MCF 10A (cell line): ENCODE measurements around the gene RALGDS. TPM values are rescaled to one million over a fixed set of nuclear protein-coding genes. Genes with fewer than 3 reads are reported as not detected.

ENCODE experiments used
- BruUV-seq: library from RNA; stranded (reverse); fragments of 400-500 nt; replicated peaks from 2 replicates; lab custom pipeline; 2021; lab: Mats Ljungman, UMichigan
- CTCF ChIA-PET: fragments of 300-600 bp; sonication (Branson Sonifier 250); formaldehyde crosslinking; extraction: SDS; loops from one replicate; lab custom pipeline; 2021; ENCODE audit warnings: antibody characterized with exemption, inconsistent platforms; lab: Yijun Ruan, JAX
- POLR2A ChIA-PET: fragments of 300-600, 350-650 bp; sonication (Branson Sonifier 250); formaldehyde crosslinking; extraction: SDS; loops from one replicate; lab custom pipeline; 2020; ENCODE audit warnings: antibody characterized with exemption, inconsistent platforms; lab: Yijun Ruan, JAX
- DNase-seq: peaks from one replicate; pipeline ENCODE4 v3.0.0-alpha.2; 2018; ENCODE audit not compliant: unreplicated experiment
- H3K27ac Mint-ChIP-seq: one replicate; pipeline ENCODE4 v1.8.0; 2022; ENCODE audit warnings: mild to moderate bottlenecking, low read depth, mixed read lengths; ENCODE audit not compliant: unreplicated experiment
- H3K27me3 Mint-ChIP-seq: one replicate; pipeline ENCODE4 v1.8.0; 2022; ENCODE audit warnings: mixed read lengths; ENCODE audit not compliant: insufficient read depth, unreplicated experiment
- H3K36me3 Mint-ChIP-seq: one replicate; pipeline ENCODE4 v1.8.0; 2022; ENCODE audit warnings: mild to moderate bottlenecking, moderate library complexity, mixed read lengths; ENCODE audit not compliant: insufficient read depth, unreplicated experiment
- H3K4me1 Mint-ChIP-seq: one replicate; pipeline ENCODE4 v1.8.0; 2022; ENCODE audit warnings: mixed read lengths; ENCODE audit not compliant: insufficient read depth, unreplicated experiment
- H3K4me3 Mint-ChIP-seq: one replicate; pipeline ENCODE4 v1.8.0; 2022; ENCODE audit warnings: mild to moderate bottlenecking, moderate library complexity, mixed read lengths; ENCODE audit not compliant: unreplicated experiment
- H3K9me3 Mint-ChIP-seq: one replicate; pipeline ENCODE4 v1.8.0; 2022; ENCODE audit warnings: mixed read lengths; ENCODE audit not compliant: unreplicated experiment
- intact Hi-C: fragments of 100-400 bp; cut with micrococcal nuclease; formaldehyde crosslinking; loops from 2 replicates; pipeline ENCODE4 v1.14.1; 2022
- total RNA-seq: library from RNA; stranded (reverse); gene quantifications from 2 replicates; pipeline ENCODE4 v1.2.3, GENCODE V29; 2022
- TF ChIP-seq, protein P1 (sequence below): fragments of 200-600 bp; IDR thresholded peaks from one replicate; pipeline ENCODE4 v1.8.0; 2022; ENCODE audit warnings: antibody characterized with exemption, mild to moderate bottlenecking; ENCODE audit not compliant: unreplicated experiment

Gene RALGDS
- total RNA-seq, 1 experiment from 2014 or later, result 14.2 TPM

DNA sequence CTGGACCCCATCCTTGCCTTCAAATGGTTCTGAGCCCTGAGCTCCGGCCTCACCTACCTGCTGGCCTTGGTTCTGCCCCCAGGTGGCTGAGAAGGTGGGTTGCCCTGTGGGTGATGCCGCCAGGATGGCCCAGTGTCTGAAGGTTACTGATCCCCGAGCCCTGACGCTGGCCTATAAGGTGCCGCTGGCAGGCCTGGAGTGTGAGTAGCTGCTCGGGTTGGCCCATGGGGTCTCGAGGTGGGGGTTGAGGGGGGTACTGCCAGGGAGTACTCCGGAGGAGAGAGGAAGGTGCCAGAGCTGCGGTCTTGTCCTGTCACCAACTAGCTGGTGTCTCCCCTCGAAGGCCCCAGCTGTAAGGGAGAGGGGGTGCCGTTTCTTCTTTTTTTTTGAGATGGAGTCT is 54.0 kb downstream of the RALGDS start:
- CTCF ChIA-PET, result interaction anchor here (0.6 to 1.6 kb wide), 7 partner anchors 9 to 115 kb away, joined by 3 to 8 read pairs (median 4); no protein-coding TSS in a partner anchor
- no peaks in the 10 kb centered on the region for H3K27me3 Mint-ChIP-seq
- no peaks in the 10 kb centered on the region for H3K36me3 Mint-ChIP-seq
- no peak for DNase-seq
- TF ChIP-seq, protein P1, sequence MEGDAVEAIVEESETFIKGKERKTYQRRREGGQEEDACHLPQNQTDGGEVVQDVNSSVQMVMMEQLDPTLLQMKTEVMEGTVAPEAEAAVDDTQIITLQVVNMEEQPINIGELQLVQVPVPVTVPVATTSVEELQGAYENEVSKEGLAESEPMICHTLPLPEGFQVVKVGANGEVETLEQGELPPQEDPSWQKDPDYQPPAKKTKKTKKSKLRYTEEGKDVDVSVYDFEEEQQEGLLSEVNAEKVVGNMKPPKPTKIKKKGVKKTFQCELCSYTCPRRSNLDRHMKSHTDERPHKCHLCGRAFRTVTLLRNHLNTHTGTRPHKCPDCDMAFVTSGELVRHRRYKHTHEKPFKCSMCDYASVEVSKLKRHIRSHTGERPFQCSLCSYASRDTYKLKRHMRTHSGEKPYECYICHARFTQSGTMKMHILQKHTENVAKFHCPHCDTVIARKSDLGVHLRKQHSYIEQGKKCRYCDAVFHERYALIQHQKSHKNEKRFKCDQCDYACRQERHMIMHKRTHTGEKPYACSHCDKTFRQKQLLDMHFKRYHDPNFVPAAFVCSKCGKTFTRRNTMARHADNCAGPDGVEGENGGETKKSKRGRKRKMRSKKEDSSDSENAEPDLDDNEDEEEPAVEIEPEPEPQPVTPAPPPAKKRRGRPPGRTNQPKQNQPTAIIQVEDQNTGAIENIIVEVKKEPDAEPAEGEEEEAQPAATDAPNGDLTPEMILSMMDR, result no peak
- no peaks in the 10 kb centered on the region for H3K9me3 Mint-ChIP-seq
- POLR2A ChIA-PET, result interaction anchor here (1.1 to 1.8 kb wide), 3 partner anchors 9 to 68 kb away, joined by 3 to 18 read pairs (median 6); partner anchors contain the start of gene GTF3C5
- no peak overlapping the region for H3K4me3 Mint-ChIP-seq
- intact Hi-C loops, result no loop called here
- no TSS peak for BruUV-seq
- H3K27ac Mint-ChIP-seq, result no peak overlapping the region
- no peaks in the 10 kb centered on the region for H3K4me1 Mint-ChIP-seq

DNA sequence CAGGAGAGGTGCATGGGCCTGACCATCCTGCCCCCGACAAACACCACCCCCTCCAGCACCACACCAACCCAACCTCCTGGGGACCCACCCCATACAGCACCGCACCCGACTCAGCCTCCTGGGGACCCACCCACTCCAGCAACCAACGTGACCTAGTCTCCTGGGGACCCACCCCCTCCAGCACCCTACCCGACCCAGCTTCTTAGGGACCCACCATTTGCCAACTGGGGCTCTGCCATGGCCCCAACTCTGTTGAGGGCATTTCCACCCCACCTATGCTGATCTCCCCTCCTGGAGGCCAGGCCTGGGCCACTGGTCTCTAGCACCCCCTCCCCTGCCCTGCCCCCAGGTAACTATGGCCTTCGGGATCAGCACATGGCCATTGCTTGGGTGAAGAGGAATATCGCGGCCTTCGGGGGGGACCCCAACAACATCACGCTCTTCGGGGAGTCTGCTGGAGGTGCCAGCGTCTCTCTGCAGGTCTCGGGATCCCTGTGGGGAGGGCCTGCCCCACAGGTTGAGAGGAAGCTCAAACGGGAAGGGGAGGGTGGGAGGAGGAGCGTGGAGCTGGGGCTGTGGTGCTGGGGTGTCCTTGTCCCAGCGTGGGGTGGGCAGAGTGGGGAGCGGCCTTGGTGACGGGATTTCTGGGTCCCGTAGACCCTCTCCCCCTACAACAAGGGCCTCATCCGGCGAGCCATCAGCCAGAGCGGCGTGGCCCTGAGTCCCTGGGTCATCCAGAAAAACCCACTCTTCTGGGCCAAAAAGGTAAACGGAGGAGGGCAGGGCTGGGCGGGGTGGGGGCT is 54.7 kb downstream of the RALGDS start:
- H3K4me1 Mint-ChIP-seq, result peaks cover under 1% of the 10 kb centered on the region
- no peak overlapping the region for H3K27ac Mint-ChIP-seq
- no peaks in the 10 kb centered on the region for H3K27me3 Mint-ChIP-seq
- CTCF ChIA-PET, result interaction anchor here (0.6 to 1.6 kb wide), 6 partner anchors 9 to 115 kb away, joined by 3 to 8 read pairs (median 4); no protein-coding TSS in a partner anchor
- no peak overlapping the region for H3K4me3 Mint-ChIP-seq
- intact Hi-C loops, result no loop called here
- no peaks in the 10 kb centered on the region for H3K9me3 Mint-ChIP-seq
- no peaks in the 10 kb centered on the region for H3K36me3 Mint-ChIP-seq
- DNase-seq, result no peak
- BruUV-seq, result no TSS peak
- POLR2A ChIA-PET, result interaction anchor here (1.8 kb wide), 1 partner anchor 35 kb away, joined by 18 read pairs; the partner anchor contains the start of gene GTF3C5
- TF ChIP-seq, protein P1, result no peak

DNA sequence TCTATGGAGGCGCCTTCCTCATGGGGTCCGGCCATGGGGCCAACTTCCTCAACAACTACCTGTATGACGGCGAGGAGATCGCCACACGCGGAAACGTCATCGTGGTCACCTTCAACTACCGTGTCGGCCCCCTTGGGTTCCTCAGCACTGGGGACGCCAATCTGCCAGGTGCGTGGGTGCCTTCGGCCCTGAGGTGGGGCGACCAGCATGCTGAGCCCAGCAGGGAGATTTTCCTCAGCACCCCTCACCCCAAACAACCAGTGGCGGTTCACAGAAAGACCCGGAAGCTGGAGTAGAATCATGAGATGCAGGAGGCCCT is 56.0 kb downstream of the RALGDS start:
- no TSS peak for BruUV-seq
- no peaks in the 10 kb centered on the region for H3K36me3 Mint-ChIP-seq
- TF ChIP-seq, protein P1, result no peak
- H3K27ac Mint-ChIP-seq, result no peak overlapping the region
- no peaks in the 10 kb centered on the region for H3K9me3 Mint-ChIP-seq
- ChIA-PET POLR2A (no interaction called here), CTCF (no interaction called here)
- no peak overlapping the region for H3K4me3 Mint-ChIP-seq
- H3K27me3 Mint-ChIP-seq, result no peaks in the 10 kb centered on the region
- DNase-seq, result no peak
- peaks cover 6% of the 10 kb centered on the region for H3K4me1 Mint-ChIP-seq
- intact Hi-C loops, result no loop called here

DNA sequence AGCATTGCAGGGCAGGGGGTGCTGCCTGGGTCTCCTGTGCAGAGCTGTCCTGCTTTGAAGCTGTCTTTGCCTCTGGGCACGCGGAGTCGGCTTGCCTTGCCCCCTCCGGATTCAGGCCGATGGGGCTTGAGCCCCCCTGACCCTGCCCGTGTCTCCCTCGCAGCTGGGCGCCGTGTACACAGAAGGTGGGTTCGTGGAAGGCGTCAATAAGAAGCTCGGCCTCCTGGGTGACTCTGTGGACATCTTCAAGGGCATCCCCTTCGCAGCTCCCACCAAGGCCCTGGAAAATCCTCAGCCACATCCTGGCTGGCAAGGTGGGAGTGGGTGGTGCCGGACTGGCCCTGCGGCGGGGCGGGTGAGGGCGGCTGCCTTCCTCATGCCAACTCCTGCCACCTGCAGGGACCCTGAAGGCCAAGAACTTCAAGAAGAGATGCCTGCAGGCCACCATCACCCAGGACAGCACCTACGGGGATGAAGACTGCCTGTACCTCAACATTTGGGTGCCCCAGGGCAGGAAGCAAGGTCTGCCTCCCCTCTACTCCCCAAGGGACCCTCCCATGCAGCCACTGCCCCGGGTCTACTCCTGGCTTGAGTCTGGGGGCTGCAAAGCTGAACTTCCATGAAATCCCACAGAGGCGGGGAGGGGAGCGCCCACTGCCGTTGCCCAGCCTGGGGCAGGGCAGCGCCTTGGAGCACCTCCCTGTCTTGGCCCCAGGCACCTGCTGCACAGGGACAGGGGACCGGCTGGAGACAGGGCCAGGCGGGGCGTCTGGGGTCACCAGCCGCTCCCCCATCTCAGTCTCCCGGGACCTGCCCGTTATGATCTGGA is 56.6 kb downstream of the RALGDS start:
- TF ChIP-seq, protein P1, result no peak
- POLR2A ChIA-PET, result interaction anchor here (1.2 kb wide), 1 partner anchor 85 kb away, joined by 3 read pairs; no protein-coding TSS in a partner anchor
- H3K36me3 Mint-ChIP-seq, result no peaks in the 10 kb centered on the region

More for the DNA sequence above, 56.6 kb downstream of the RALGDS start:
- no TSS peak for BruUV-seq
- CTCF ChIA-PET, result no interaction called here
- no peak for DNase-seq
- no peak overlapping the region for H3K4me3 Mint-ChIP-seq
- peaks cover 6% of the 10 kb centered on the region for H3K4me1 Mint-ChIP-seq
- no peaks in the 10 kb centered on the region for H3K9me3 Mint-ChIP-seq
- H3K27me3 Mint-ChIP-seq, result no peaks in the 10 kb centered on the region
- no peak overlapping the region for H3K27ac Mint-ChIP-seq
- intact Hi-C loops, result no loop called here
